Ishikawa (cell line): ENCODE data around the gene ATP6AP1.
A peak's percentile ranks its signal among the peaks of the same experiment; 100 is the strongest.

Experiments
- CEBPB ChIP-seq: IDR thresholded peaks from 2 replicates; pipeline ENCODE4 v1.6.1; 2012
- CREB1 ChIP-seq: IDR thresholded peaks from 2 replicates; pipeline ENCODE4 v1.6.1; 2012; ENCODE audit warnings: low read depth
- EGR1 ChIP-seq: IDR thresholded peaks from 2 replicates; pipeline ENCODE4 v1.6.1; 2012
- EP300 ChIP-seq: IDR thresholded peaks from 2 replicates; pipeline ENCODE4 v1.6.1; 2012; ENCODE audit warnings: borderline replicate concordance
- FOXM1 ChIP-seq: IDR thresholded peaks from 2 replicates; pipeline ENCODE4 v1.6.1; 2012; ENCODE audit warnings: low read depth, borderline replicate concordance
- NFIC ChIP-seq: IDR thresholded peaks from 2 replicates; pipeline ENCODE4 v1.6.1; 2012
- RAD21 ChIP-seq: IDR thresholded peaks from 2 replicates; pipeline ENCODE4 v1.6.1; 2012; ENCODE audit warnings: low read depth
- TAF1 ChIP-seq: IDR thresholded peaks from 2 replicates; pipeline ENCODE4 v1.6.1; 2012; ENCODE audit warnings: low read depth, mild to moderate bottlenecking
- TCF12 ChIP-seq: IDR thresholded peaks from 2 replicates; pipeline ENCODE4 v1.6.1; 2012; ENCODE audit warnings: low read depth
- TEAD4 ChIP-seq: IDR thresholded peaks from 2 replicates; pipeline ENCODE4 v1.6.1; 2012
- YY1 ChIP-seq: IDR thresholded peaks from 2 replicates; pipeline ENCODE4 v1.6.1; 2012; ENCODE audit warnings: low read depth
- ZBTB7A ChIP-seq: IDR thresholded peaks from 2 replicates; pipeline ENCODE4 v1.6.1; 2012; ENCODE audit warnings: low read depth
- TF ChIP-seq, protein P1 (sequence below): IDR thresholded peaks from 2 replicates; pipeline ENCODE4 v1.6.1; 2012
- TF ChIP-seq, protein P2 (sequence below): IDR thresholded peaks from 2 replicates; pipeline ENCODE4 v1.6.1; 2012; ENCODE audit warnings: low read depth, mild to moderate bottlenecking
- TF ChIP-seq, protein P3 (sequence below): IDR thresholded peaks from 2 replicates; pipeline ENCODE4 v1.6.1; 2012

The ATP6AP1 gene

DNA sequence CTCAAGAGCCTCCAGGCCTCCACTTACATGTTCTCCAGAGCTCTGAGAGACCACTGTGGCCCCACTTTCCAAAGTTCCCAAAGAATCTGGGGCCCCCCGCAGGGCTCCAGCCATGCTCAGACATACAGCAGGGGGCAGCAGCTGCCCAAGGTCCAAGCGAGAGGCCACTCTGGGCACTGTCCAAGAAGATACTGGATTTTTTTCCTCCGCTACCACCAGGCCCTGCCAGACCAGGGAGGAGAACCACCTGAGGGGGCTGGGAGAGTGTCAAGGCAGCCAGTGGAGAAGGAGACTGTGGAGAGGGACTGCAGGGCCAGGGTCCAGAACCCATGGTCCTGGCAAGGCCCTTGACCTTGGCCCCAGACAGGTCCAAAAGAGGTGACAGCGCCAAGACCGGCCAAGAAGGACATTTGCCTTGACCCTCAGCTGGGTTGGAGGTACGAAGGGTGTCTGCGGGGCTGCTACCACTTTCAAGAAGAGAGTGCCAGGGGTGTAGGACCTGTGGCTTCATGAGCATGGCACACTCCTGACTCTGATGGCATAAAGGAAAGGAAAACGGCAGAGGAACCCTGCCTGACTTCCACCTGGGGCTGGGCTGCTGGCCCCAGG is 44.1 kb upstream of the ATP6AP1 start:
- TF ChIP-seq RAD21 = peak; percentile 13; the same call in 1 of the 2 replicates
- TF ChIP-seq, protein P1, sequence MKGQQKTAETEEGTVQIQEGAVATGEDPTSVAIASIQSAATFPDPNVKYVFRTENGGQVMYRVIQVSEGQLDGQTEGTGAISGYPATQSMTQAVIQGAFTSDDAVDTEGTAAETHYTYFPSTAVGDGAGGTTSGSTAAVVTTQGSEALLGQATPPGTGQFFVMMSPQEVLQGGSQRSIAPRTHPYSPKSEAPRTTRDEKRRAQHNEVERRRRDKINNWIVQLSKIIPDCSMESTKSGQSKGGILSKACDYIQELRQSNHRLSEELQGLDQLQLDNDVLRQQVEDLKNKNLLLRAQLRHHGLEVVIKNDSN = no peak

DNA sequence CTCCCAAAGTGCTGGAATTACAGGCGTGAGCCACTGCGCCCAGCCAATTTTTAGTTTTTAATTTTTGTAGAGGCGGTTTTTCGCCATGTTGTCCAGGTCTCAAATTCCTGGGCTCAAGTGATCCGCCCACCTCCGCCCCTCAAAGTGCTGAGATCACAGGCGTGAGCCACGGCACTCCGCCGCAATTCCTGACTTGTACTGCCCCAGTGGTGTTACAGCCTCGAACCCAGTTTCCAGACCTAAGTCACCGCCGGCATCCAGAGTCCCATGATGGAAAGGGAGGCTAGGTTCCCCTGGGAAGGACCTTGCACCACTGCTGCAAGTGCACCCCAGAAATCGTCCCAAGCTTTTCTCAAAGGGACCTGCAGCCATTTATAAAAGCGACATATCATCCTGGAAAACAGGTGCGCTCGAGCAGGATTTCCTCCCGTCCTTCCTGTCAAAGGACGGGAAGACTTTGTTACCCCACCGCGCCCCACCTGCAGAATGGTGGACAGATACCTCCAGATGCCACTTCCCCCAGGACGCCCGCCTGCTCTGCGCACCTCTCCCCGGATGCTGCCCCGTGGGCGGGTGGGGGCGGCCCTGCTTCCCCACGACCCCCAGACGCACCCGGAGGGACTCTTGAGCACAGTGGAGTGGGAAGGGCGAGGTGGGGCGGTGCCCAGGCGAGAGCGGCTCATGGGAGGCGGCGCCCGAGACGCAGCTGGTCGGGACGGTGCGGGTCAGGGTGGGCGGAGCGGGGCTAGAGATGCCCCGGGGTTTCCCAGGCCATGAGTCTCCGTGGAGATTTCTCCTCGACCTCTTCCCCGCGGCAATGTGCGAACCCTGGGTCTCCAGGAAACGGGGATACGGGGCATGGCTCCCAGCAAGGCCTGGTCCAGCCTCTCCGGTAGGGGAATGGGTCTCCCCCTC is 31.2 kb upstream of the ATP6AP1 start:
- TF ChIP-seq, protein P2, sequence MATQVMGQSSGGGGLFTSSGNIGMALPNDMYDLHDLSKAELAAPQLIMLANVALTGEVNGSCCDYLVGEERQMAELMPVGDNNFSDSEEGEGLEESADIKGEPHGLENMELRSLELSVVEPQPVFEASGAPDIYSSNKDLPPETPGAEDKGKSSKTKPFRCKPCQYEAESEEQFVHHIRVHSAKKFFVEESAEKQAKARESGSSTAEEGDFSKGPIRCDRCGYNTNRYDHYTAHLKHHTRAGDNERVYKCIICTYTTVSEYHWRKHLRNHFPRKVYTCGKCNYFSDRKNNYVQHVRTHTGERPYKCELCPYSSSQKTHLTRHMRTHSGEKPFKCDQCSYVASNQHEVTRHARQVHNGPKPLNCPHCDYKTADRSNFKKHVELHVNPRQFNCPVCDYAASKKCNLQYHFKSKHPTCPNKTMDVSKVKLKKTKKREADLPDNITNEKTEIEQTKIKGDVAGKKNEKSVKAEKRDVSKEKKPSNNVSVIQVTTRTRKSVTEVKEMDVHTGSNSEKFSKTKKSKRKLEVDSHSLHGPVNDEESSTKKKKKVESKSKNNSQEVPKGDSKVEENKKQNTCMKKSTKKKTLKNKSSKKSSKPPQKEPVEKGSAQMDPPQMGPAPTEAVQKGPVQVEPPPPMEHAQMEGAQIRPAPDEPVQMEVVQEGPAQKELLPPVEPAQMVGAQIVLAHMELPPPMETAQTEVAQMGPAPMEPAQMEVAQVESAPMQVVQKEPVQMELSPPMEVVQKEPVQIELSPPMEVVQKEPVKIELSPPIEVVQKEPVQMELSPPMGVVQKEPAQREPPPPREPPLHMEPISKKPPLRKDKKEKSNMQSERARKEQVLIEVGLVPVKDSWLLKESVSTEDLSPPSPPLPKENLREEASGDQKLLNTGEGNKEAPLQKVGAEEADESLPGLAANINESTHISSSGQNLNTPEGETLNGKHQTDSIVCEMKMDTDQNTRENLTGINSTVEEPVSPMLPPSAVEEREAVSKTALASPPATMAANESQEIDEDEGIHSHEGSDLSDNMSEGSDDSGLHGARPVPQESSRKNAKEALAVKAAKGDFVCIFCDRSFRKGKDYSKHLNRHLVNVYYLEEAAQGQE = no peak
- 0 out of 2 replicates have a peak, but pooled peaks have one; percentile 3 for TF ChIP-seq EP300
- TF ChIP-seq, protein P1 = no peak
- no peak for TF ChIP-seq TEAD4
- TF ChIP-seq YY1 = no peak; the same call in 1 of the 2 replicates
- TF ChIP-seq NFIC = no peak
- no peak for TF ChIP-seq RAD21
- TF ChIP-seq TAF1 = no peak
- TF ChIP-seq, protein P3, sequence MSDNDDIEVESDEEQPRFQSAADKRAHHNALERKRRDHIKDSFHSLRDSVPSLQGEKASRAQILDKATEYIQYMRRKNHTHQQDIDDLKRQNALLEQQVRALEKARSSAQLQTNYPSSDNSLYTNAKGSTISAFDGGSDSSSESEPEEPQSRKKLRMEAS = peak; percentile 26
- no peak for TF ChIP-seq TCF12
- TF ChIP-seq CREB1 = no peak
- 0 out of 2 replicates have a peak, but pooled peaks have one; percentile 41 for TF ChIP-seq EGR1
- no peak for TF ChIP-seq FOXM1
- TF ChIP-seq CEBPB = no peak
- no peak for TF ChIP-seq ZBTB7A

DNA sequence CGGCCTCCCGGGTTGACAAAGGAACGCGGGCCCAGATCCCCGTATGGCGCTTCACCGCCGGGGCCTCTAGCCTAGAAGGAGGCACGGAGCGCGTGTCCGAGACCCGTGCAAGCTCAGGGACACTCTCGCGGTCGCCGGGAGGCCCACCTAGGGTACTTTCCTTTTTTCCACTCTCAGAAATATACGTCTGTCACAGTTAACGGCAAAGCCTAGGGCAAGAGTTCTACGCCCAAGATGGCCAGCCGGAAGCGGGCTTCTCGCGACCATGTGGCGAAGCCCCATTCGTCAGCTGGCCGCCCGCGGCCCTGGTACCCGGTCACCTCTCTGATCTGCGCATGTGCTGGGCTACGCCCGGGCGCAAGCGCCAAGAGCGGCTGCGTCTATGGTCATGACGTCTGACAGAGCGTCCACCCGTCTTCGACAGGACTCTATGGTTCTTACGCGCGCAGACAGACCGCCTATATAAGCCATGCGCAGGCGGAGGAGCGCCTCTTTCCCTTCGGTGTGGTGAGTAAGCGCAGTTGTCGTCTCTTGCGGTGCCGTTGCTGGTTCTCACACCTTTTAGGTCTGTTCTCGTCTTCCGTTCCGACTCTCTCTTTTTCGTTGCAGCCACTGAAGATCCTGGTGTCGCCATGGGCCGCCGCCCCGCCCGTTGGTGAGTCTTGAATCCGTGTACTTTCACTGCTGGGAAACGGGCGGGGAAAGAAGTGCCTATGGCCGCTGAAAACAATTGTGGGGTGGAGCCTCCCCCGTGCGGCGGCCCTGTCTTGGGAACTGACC is 30.4 kb upstream of the ATP6AP1 start, which contains the start of gene RPL10:
RPL10 (plus strand) TSS at position 490 of the 780 bp plus-strand sequence; CDS start at position 633, 143 bp downstream.
- peak; percentile 72 for TF ChIP-seq YY1
- TF ChIP-seq, protein P2 = no peak
- no peak for TF ChIP-seq ZBTB7A
- no peak for TF ChIP-seq RAD21
- TF ChIP-seq FOXM1 = no peak
- no peak for TF ChIP-seq CEBPB
- TF ChIP-seq TCF12 = no peak
- no peak for TF ChIP-seq TEAD4
- TF ChIP-seq, protein P3 = peak; percentile 79
- TF ChIP-seq TAF1 = peak; percentile 96
- TF ChIP-seq CREB1 = peak; percentile 66
- TF ChIP-seq, protein P1 = no peak; the same call in 1 of the 2 replicates
- TF ChIP-seq EGR1 = no peak
- TF ChIP-seq EP300 = no peak
- TF ChIP-seq NFIC = no peak

DNA sequence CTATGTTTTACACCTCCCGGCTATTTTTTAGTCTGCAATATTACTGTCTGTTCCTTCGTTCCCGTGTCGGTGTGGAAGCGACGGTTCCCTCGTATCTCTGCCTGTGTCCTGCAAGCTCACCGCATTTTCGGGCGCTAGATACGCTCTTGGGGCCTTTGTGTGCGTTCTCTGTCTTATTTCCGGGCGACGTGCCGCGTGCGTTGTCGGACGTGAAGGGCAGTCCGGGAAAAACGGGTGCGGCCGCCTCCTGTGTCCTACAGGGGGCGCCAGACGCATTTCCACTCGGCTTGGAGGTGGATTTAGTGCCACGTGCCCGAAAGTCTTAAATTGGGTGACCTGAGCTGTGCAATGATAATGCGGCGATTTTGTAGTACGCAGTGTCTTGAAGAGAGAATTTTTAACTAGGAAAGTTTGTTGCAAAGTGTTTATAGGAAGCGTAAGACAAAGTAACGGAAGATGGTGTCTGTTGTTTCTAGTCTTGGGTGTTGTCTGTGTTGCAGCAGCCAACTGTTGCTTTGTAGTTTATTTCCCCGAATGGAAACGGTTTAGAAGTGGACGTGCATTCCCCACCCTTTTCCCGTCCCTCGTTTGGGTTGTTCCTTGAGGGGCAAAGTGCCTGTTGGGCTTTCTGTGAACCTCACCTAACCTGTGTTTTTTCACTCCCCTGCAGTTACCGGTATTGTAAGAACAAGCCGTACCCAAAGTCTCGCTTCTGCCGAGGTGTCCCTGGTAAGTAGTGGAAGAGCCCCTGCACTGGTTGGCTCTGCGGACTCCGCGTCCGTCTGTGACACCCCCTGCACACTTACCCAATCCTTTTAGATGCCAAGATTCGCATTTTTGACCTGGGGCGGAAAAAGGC is 29.6 kb upstream of the ATP6AP1 start:
- TF ChIP-seq, protein P3 = peak; percentile 82
- peak; percentile 15; the same call in 1 of the 2 replicates for TF ChIP-seq RAD21
- TF ChIP-seq, protein P2 = no peak
